GM11168 (cell line): ENCODE data around the gene CEP135.

ENCODE experiments used
- in situ Hi-C: fragments of 300-500 bp; cut with MboI; formaldehyde crosslinking; loops from one replicate; pipeline ENCODE4 v1.12.0; 2022; ENCODE audit warnings: low sequenced_read_pairs; ENCODE audit not compliant: unreplicated experiment

CEP135 gene

DNA sequence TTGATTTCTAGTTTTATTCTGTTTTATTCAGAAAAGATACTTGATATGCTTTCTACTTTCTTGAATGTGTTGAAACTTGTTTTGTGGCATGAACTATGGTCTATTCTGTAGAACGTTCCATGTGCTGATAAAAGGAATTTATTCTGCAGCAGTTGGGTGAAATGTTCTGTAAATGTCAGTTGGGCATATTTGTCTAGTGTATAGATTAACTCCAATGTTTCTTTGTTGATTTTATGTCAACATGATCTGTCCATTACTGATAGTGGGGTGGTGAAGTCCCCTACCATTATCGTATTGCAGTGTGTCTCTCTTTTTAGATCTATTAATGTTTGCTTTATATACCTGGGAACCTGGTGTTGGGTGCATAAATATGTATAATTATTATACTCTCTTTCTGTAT is 55.5 kb downstream of the CEP135 start:
- in situ Hi-C loops, result no loop called here

DNA sequence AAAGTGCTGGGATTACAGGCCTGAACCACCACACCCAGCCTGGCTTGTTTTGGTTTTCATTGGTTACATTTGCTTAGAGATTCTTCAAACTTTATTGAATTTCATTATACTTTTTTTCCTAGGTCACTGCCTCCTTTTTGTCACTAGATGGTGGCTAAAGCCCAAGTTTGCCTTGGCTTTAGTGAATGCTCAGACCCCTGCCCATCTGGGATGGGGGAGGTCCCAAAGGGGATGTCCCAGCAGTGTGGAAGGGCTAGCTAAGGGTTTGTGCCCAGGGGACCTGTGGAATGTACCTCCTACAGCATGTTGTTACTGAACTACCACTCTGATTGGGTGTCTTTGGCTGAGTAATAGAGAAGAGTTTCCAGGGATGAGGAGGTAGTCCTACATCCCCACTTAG is 58.4 kb downstream of the CEP135 start:
- in situ Hi-C loops, result no loop called here

DNA sequence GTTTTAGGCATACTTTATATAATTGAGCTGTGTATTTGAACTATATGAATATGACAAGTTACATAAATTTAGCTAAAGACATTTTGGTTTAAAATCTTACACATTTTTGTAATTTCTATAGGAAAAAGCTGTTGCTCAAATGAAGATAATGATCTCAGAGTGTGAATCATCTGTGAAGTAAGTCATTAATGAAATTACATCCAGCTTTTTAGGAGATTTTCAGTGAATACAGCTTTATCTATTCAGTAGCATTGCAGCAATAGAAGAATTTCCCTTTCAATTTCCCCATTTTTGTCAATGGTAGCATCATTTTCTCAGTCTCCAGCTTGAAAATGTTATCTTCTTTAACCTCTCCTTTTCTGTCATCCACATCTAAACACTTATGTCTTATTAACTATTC is 59.5 kb downstream of the CEP135 start:
- in situ Hi-C loops, result no loop called here

DNA sequence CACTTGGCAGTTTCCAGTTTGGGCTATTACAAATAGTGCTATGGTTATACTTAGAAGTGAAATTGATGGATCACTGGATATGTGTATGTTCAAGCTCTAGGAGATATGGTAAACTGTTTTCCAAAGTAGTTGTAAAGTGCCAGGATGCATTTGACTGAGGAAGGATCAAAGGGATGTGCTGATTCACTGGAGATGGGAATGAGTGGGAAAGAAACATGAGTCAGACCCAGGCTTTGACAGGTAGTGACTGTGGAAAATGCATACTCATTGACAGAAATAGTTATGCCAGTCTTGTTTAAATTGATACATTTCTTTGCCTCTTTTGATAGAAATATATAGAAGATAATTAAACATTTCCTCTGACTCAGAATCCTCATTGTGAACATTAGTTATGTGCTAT is 77.9 kb downstream of the CEP135 start:
- in situ Hi-C loops, result no loop called here

DNA sequence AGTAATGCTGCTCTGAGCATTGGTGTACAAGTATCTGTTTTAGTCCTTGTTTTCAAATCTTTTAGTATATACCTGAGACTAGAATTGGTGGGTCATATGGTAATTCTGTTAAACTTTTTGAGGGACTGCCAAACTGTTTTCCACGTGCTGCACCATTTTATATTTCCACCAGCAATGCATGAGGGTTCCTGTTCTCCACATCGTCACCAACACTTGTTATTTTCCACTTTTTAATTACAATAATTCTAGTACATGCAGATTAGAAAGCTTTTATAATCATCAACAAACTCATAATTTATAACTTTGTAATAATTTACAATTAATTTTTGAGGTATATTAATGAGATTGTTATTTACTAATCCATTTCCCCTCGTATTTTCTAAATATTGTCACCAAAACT is 79.4 kb downstream of the CEP135 start:
- in situ Hi-C loops, result no loop called here

DNA sequence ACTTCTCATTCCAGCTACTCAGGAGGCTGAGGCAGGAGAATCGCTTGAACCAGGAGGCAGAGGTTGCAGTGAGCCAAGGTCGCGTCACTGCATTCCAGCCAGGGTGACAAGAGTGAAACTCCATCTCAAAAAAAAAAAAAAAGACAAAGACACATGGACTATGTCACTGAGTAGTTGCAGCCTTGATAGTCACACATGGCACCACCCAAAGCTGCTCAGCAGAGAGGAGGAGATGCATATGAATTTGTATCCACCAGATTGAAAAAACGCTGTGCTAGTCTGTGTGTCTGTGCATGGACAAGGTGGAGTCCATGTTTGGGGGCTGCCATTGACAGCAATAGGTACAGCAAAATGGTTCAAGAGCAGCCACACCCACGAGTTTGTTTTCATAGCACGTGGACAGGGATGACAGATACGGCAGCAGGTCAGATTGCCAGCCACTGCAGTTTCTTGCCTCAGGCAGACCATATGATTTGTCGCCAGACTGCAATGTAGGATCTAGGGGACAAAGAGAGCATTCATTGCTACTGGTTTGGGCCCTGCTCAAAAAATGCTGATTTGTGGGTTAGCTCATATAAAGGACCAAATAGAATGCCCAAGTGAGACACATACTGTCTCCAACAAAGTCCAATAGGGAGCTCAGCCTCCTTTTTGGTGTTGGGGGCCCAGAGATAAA is 89.9 kb downstream of the CEP135 start:
- in situ Hi-C loops, result no loop called here

DNA sequence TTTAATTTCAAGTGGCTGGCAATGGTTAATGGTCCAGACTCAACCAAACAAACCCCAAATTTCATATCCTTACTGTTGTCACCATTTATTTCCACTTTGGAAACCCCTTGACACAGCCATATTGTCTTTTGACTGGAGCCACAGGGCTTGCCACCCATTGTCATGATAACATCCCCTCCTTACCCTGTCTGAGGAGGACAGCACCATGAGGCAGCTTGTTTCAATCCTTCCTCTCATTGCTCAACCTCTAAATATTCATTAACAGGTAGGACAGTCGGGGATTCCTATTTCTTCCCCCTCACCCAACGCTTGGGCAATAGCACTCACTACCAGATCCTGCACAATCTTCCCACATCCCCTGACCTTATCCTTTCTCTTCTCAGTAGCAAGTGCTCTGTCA is 92.1 kb downstream of the CEP135 start:
- in situ Hi-C loops, result no loop called here

DNA sequence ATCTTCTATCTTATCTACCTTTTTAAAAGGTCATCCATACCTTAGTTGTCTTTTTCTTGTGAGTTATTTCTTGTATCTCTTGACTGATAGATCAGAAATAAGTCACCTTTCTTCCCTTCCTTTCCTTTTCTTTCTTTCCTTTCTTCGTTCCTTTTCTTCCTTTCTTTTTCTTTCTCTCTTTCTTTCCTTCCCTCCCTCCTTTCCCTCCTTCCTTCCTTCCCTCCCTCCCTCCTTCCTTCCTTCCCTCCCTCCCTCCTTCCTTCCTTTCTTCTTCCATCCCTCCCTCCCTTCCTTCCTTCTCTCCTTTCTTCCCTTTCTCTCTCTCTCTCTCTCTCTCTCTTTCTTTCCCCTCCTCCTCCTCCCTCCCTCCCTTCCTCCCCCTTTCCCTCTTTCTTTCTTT is 93.5 kb downstream of the CEP135 start:
- in situ Hi-C loops, result no loop called here

DNA sequence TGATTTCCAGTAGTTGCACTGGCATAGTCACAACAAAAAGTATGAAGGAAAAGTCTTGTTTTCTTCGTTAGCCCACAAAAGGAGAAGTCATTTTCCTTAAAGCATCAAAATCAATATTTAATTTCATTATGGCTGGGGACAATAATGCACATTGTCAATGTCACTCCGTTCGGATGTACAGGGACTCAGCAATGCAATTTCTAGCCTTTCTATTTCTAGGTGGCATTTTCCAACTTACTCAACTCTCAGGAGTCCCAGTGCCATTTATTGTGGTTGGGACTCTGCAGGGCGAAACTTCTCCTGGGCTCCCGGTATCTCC is 99.6 kb downstream of the CEP135 start:
- in situ Hi-C loops, result no loop called here

DNA sequence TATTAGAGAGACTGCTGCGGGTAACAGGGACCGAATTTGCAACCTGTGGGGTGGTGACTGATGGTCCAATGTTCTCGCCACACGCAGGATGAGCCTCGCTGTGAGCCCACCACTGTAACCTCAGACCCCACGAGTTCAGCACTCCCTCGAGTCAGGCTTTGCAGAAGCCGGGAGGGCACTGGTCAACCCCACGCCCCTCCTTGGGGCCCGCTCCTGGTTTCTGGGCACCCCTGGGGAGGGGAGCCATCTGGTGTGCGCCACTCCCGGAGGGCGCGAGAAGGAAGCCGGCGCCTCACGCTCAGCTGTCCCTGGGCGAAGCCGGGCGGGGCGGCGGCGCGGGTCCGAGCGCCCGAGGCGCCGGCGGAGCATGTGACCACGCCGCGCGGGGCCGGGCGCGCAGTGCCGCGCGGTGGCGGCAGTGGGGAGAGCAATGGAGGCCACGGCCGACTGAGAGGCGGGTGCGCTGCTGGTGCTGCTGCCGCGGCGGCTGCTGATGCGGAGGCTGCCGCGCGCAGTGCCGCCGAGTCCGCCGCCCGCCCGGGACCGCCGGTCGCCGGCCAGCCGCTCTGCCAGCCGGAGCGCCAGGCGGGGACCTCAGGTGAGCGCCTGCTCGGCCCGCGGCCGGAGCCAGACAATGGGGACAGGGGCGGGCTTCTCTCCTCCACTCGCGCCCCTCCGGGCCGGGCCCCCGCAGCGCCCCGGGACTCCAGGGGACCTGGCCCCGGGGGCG is 100.1 kb downstream of the CEP135 start:
- in situ Hi-C loops, result no loop called here

DNA sequence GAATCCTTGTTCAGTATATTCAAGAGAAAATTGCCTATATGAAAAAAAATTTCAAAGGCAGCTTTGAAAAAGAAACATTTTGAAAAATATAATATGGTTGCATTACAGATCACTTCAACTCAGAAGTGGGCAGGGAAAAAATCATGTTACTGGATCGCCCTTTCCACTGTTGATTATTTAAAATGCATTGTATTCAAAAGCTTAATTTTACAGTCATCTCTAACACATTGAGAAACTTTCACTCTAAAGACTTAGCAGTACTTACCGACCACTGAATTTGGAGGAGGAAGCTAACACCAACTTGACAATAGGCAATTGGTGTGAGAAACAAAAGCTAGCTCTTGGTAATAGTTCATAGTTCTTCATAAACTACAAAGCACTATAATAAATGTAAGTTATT is 101.9 kb downstream of the CEP135 start:
- in situ Hi-C loops, result loop anchor here (10.0 kb wide), 1 partner anchor 106 kb away; the partner anchor contains the start of gene CEP135

DNA sequence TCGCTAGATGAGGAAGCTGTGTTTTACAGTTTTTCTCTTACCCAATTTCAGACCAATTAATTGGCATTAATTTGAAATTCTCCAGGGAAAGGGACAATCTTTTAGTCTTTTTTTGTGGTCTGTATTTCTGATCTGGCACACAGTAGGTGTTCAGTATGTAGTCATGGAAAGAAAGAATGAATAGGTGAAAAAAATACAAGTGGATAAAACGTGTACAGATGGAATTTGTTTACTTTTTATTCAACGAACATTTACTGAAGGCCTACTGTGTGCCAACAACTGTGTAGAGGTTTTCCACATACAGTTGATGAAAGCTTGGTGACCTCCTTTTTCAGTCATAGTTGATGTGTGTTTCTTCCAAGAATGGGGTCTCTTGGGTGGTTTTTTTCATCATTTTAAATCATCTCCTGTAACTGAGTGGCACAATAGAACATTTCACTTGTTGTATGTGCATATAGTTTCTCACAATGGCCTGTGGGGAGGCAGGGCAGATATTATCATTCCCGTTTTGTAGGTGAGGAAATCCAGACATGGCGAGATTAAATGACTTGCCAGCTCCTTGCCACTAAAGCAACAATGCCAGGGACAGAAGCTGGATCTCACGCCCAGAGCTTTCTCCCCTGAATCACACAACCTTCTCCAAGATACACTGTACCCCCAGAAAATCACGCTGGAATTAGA is 102.4 kb downstream of the CEP135 start:
- in situ Hi-C loops, result loop anchor here (10.0 kb wide), 1 partner anchor 106 kb away; the partner anchor contains the start of gene CEP135

DNA sequence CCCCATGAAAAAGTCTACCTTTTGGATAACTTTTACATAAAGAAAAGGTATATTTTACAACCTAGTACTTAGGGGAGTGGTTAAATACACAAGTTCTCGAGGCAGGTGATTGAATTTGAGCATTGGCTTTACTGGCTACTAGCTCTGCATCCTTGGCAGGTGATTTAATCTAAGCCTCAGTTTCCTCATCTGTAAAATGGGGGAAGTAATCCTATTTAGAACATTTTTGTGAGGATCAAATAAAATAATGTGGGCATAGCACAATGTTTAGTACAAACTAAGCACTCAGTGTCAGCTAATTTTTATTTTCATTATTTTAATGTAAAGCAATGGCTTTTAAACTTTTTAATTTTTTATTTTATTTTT is 102.9 kb downstream of the CEP135 start:
- in situ Hi-C loops, result loop anchor here (10.0 kb wide), 1 partner anchor 107 kb away; the partner anchor contains the start of gene CEP135

DNA sequence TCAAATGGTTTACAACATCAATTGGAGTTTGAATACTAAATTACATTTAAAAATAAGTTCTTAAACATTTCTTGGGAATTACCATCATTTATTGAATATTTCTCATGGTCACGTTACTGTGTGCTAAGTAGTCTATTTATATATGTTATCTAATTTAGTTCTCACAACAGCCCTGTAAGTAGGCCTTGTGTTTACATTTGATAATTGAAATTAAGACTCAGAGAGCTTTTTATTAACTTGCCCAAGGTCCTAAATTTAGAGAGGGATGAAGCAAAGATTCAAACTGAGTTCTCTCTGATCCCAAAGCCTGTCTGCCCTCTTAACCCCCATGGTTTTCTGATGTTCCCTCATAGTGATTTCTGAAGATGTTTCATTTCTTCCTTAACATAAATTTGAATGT is 103.7 kb downstream of the CEP135 start:
- in situ Hi-C loops, result loop anchor here (10.0 kb wide), 1 partner anchor 108 kb away; the partner anchor contains the start of gene CEP135

DNA sequence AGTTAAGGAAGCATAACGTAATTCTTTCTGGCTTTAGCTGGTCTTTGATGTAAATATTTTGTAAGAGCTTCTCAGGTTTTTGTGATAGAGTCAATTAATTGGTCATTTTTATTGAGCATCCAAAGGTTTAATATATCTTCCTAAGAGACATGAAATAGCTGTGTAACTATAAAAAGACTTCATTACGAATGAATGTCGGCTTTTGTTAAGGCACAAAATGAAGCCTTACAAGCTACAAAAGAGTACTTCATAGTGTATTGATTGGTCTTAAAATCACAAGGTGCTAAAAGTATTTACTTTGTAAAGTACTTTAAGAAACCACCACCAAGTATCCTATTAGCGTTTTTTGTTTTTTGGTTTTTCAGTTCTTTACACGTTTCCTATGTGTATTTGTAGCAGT is 104.2 kb downstream of the CEP135 start:
- in situ Hi-C loops, result loop anchor here (10.0 kb wide), 1 partner anchor 108 kb away; the partner anchor contains the start of gene CEP135

DNA sequence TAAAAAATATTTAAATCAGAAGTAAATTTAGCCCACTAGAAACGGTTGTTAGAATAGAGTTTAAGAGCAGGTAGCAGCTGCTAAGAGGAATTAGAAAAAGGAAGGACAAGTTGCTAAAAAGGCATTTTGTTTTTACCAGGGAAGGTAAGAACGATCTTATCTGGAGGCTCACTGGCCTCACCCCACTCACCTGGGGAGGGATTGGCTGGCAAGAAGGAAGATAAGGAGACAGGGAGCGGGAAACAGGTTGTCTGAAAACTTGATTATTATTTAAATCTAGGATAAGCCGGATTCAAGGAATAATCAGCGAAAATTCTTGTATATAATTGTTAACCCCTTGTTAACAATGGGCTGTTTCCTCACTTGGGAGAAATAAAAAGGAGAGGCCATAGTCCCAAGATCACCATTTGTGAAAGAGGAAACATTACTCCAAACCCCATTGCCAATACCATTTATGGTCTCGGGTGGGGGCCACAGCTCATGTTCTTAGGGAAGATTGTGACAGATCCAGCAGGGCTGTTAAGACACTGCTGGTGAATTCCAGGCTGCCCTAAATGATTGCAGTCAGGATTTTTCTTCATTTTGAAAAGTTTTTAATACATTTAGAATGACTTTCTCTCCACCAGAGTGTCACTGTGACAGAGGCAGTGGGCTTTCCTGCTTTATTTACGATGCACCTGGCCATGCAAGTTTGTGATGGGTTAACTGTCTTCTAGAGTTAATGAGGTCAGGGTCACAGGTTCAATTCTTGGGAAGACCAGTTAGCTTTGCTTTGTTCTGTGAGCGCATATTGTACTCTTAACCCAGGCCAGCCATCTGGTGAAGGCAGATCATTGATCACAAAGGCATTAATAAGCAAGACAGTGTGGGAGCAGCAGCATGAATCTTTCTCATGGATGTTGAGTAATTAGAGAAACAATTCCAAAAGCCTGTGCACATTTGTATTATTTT is 106.6 kb downstream of the CEP135 start:
- in situ Hi-C loops, result loop anchor here (10.0 kb wide), 1 partner anchor 111 kb away; the partner anchor contains the start of gene CEP135

DNA sequence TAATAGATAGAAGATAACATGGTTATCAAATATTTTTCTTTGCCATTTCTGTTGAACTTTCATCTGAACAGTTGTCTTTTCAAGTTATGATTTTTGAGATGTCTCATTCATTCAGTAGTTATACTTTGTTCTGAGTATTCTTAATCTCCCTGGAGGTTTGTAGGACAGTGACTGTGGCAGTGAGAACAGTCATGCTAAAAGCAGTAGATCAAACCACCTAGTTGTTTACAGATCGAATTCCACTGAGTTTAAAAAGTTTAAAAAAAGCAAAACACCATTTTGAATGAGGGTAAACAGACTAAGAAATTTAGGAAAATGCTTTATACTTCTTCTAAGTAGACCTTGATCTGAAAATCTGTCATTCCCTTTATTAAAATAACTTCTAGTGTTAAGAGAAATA is 107.2 kb downstream of the CEP135 start:
- in situ Hi-C loops, result loop anchor here (10.0 kb wide), 1 partner anchor 111 kb away; the partner anchor contains the start of gene CEP135

DNA sequence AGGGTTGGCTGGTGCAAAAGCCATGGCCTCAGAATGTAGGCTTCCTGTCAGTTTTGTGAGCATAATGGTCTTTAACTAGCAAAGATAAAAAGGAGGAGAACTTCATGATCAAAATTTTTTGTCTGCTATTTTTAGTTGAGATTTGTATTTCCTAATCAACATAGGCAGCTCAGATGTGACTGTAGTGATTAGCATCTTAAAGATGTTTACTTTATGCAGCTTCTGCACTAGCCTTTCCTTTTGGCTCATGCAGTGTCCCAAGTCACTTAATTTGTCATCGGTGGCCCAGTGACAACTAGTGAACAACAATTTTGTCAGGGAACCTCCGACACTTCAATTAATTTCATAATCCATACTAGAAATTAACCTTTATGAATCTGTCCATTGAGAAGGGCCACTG is 109.8 kb downstream of the CEP135 start:
- in situ Hi-C loops, result loop anchor here (10.0 kb wide), 1 partner anchor 114 kb away; the partner anchor contains the start of gene CEP135

DNA sequence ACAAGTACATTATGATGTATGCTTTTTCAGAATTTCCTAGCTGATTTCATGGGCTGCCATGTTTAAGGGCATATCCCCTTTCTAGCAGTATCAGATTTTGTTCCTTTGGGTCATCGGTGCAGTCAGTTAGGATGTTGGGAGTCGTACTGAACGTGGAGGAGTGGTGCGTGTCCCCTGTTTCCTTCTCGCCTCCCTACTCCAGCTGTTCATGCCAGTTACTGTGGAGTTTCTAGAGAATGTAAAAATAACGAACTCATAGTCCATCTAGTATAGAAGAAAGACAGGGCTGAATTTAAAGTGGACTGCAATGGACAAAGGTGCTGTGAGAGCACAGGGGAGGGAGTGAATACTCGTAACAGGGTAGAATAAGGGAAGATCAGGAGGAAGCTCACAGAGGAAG is 111.3 kb downstream of the CEP135 start:
- in situ Hi-C loops, result no loop called here

DNA sequence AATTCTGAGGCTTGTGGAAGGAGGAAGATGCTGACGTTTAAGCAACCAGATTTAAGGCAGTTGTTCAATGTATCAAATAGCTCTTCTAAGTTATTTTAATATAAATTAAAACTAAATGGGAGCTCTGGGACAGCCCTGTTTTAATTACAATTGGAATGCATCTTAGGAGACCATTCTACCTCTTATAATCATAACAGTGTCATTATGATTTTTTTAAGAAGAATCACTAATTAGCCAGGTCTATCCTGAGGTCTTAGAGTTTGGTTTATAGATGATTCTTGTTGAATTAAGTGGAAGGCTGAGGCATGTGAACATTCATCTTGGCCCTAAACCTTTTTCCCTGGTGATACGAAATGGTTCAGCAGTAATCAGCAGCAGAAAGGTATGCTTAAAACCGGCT is 113.4 kb downstream of the CEP135 start:
- in situ Hi-C loops, result no loop called here
